Stimulated activated CD8-positive, alpha-beta memory T cell treated with anti-CD3 and anti-CD28 coated beads, Interleukin-4, amount 100 ng/mL, for 24 hours (primary cell): ENCODE results near the gene KIFAP3.
"Not testable (repeated sequence)": the region's sequence is repeated elsewhere in the genome, so short reads cannot be mapped to it uniquely, and the experiment has no call there.

ENCODE experiments used
- DNase-seq: peaks from one replicate; pipeline ENCODE4 v3.0.0-alpha.2; 2020; ENCODE audit warnings: low read depth

KIFAP3 gene

GRCh38 chr1:170063109-170063826 lies 11.2 kb downstream of the KIFAP3 start:
- no peak for DNase-seq

DNA sequence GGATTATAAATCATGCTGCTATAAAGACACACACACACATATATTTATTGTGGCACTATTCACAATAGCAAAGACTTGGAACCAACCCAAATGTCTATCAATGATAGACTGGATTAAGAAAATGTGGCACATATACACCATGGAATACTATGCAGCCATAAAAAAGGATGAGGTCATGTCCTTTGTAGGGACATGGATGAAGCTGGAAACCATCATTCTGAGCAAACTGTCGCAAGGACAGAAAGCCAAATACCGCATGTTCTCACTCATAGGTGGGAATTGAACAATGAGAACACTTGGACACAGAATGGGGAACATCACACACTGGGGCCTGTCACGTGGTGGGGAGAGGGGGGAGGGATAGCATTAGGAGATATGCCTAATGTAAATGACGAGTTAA lies 12.8 kb downstream of the KIFAP3 start:
- DNase-seq, result not testable (repeated sequence)

DNA sequence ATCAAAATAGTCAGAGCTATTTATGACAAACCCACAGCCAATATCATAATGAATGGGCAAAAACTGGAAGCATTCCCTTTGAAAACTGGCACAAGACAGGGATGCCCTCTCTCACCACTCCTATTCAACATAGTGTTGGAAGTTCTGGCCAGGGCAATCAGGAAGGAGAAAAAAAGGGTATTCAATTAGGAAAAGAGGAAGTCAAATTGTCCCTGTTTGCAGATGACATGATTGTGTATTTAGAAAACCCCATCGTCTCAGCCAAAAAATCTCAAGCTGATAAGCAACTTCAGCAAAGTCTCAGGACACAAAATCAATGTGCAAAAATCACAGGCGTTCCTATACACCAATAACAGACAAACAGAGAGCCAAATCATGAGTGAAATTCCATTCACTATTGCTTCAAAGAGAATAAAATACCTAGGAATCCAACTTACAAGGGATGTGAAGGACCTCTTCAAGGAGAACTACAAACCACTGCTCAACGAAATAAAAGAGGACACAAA lies 14.4 kb downstream of the KIFAP3 start:
- not testable (repeated sequence) for DNase-seq

GRCh38 chr1:170049176-170049800 lies 25.2 kb downstream of the KIFAP3 start:
- DNase-seq, result no peak

- no peak for DNase-seq
These were observed 26.0 kb downstream of the KIFAP3 start for GRCh38 chr1:170048515-170048914.

DNA sequence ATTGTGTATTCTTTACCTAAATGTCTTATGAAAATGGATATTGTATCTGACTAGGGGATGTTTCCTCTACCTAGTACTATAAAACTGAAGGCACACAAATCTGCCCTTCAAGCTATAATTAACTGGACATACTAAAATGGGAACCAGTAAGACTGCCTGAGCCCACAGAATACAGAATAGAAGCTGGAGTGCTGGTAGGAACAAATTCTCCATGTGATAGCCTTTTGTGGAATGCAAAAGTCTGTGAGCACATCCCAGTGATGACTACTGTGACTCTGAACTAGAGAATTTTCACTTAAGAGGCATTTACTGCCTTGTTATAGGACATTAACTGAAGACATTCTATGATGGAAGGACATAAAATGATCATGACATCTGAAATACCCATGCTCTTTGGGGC lies 30.3 kb downstream of the KIFAP3 start:
- DNase-seq, result no peak

- DNase-seq, result no peak
These were observed 32.9 kb downstream of the KIFAP3 start for GRCh38 chr1:170041423-170042192.

DNA sequence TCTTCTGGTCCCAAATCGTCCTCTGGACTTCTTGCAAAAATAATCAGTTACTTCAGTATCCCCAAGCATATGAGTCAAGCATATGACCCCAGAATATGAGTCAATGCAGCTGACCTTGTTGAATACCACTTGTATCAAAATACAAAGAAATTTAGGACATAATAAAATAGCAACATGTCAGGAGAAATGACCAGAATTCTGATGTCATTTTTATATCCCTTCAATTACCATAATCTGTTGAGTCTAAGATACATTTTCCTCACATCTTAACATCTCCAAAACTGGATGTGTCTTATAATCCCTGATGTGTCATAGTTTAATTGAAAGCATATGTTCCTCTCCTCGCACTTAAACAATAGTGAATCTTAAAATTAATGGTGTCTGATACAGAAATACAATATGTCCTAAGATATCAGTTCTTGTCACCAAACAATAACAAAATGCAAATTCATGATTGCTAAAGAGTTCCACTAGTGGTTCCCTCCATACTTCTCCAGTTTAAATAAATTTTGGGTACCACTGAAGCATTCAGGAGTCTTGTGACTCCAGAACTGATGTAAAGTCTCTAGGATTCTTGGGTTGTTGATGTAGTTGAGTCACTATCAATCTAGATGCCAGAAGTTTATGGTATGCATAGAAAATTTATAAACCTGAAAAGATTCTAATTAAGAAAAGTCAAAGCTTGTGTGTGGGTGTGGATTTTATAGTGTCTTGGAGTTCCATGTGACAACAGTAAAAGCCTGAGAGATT lies 41.8 kb downstream of the KIFAP3 start:
- DNase-seq, result no peak

- no peak for DNase-seq
These were observed 44.3 kb downstream of the KIFAP3 start for GRCh38 chr1:170030212-170030611.

- DNase-seq, result no peak
These were observed 46.7 kb downstream of the KIFAP3 start for GRCh38 chr1:170027760-170028159.

- DNase-seq, result no peak
These were observed 53.6 kb downstream of the KIFAP3 start for GRCh38 chr1:170020859-170021258.

DNA sequence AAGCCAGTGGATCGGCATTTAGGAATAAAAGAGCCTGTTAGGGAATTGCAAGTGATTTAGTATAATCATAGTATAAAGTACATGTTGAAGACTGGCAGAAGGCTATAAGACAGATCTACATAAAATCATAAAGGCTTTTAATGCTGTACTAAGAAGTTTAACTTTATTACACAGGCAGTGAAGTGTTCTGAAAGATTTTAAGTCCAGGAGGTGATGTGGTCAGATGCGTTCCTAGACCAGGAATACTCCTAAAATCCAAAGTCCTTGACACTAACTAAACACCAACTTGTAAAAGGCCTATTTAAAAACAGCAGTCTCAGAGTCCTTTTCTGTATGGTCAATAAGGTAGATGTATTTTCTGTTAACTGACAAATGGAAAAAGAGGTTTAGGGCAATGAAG lies 57.0 kb downstream of the KIFAP3 start:
- DNase-seq, result no peak

- no peak for DNase-seq
These were observed 61.6 kb downstream of the KIFAP3 start for GRCh38 chr1:170012920-170013319.

GRCh38 chr1:170010443-170010842 lies 64.1 kb downstream of the KIFAP3 start:
- DNase-seq, result no peak

DNA sequence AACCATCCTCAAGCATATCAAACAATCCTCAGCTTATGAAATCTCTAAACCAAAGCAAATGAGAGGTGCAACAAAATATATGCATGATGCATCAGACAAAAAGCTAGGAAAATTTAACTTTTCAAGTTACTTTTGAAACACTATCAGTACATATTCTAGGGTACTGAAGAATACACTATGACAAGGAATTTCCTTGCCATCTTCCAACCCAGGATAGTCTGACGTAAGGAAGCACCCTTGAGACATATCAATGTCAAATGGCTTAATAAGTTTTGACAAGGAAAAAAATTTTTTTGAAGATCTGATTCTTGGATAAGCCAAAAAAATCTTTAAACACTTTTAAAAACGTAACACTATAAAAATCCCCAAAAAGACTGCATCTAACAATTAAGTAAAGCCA lies 64.9 kb downstream of the KIFAP3 start:
- DNase-seq, result no peak

DNA sequence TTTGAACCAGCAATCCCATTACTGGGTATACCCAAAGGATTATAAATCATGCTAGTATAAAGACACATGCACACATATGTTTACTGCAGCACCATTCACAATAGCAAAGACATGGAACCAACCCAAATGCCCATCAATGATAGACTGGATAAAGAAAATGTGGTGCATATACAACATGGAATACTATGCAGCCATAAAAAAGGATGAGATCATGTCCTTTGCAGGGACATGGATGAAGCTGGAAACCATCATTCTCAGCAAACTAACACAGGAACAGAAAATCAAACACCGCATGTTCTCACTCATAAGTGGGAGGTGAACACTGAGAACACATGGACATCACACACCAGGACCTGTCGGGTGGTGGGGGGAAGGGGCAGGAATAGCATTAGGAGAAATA lies 65.8 kb downstream of the KIFAP3 start:
- DNase-seq, result not testable (repeated sequence)

DNA sequence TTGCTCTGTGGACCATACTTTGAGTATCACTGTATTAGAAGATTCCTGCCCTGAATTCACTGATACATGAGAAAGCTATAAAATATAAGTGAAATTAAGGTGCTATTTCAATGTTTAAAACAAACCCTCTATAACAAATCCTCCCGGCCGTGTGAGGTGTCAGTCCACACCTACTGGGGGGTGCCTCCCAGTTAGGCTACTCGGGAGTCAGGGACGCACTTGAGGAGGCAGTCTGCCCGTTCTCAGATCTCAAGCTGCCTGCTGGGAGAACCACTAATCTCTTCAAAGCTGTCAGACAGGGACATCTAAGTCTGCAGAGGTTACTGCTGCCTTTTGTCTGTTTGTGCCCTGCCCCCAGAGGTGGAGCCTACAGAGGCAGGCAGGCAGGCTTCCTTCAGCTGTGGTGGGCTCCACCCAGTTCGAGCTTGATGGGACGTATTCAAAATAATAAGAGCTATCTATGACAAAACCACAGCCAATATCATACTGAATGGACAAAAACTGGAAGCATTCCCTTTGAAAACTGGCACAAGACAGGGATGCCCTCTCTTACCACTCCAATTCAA lies 71.1 kb downstream of the KIFAP3 start:
- DNase-seq, result not testable (repeated sequence)

GRCh38 chr1:170001266-170001665 lies 73.2 kb downstream of the KIFAP3 start:
- no peak for DNase-seq

GRCh38 chr1:169999761-170000160 lies 74.7 kb downstream of the KIFAP3 start:
- no peak for DNase-seq

- DNase-seq, result no peak
These were observed 75.2 kb downstream of the KIFAP3 start for GRCh38 chr1:169999331-169999741.

GRCh38 chr1:169995993-169996392 lies 78.5 kb downstream of the KIFAP3 start:
- DNase-seq, result no peak

DNA sequence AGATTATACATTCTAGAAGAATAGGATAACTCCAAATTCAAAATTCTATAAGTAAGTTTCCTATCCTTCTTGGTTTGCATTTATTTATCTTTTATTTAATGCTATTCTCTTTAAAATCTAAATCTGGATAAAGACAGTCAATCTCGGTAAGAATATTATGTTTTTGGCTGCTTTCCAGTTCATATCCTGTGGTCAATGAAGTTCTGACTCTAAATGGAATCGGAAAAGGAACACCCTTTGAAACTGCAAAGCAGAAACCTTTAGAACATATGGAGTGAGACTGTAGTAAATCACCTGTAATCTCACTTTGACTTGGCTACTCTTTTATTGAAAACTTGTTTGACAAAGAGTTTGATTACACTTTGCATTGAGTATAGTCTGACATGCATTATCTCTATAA lies 85.2 kb downstream of the KIFAP3 start:
- DNase-seq, result no peak
